HG02610 (cell line): ENCODE measurements around the gene FXYD7.

Source experiments
- ATAC-seq: cut with Tn5 transposase; IDR thresholded peaks from one replicate; pipeline ENCODE4 v1.9.1; 2021; ENCODE audit warnings: mild to moderate bottlenecking, moderate library complexity; ENCODE audit not compliant: unreplicated experiment

FXYD7 gene

GRCh38 chr19:35162471-35163326 is 19.6 kb downstream of the FXYD7 start:
- ATAC-seq: no peak

GRCh38 chr19:35164418-35164817 is 21.4 kb downstream of the FXYD7 start:
- ATAC-seq: no peak

GRCh38 chr19:35165200-35166058 is 22.4 kb downstream of the FXYD7 start:
- ATAC-seq: no peak

- no peak for ATAC-seq
These were observed 23.3 kb downstream of the FXYD7 start for GRCh38 chr19:35166100-35167063.

GRCh38 chr19:35167251-35168119 is 24.4 kb downstream of the FXYD7 start:
- ATAC-seq: no peak

- ATAC-seq: no peak
These were observed 25.1 kb downstream of the FXYD7 start for GRCh38 chr19:35168196-35168595.

GRCh38 chr19:35169221-35169995 is 26.4 kb downstream of the FXYD7 start:
- ATAC-seq: no peak

- ATAC-seq: no peak
These were observed 27.5 kb downstream of the FXYD7 start for GRCh38 chr19:35170359-35171061.

- no peak for ATAC-seq
These were observed 28.7 kb downstream of the FXYD7 start for GRCh38 chr19:35171730-35172129.

GRCh38 chr19:35174226-35174625 is 31.2 kb downstream of the FXYD7 start:
- no peak for ATAC-seq

- ATAC-seq: no peak
These were observed 33.1 kb downstream of the FXYD7 start for GRCh38 chr19:35176181-35176570.

GRCh38 chr19:35177377-35178274 is 34.6 kb downstream of the FXYD7 start:
- no peak for ATAC-seq

GRCh38 chr19:35178701-35179100 is 35.6 kb downstream of the FXYD7 start:
- no peak for ATAC-seq

GRCh38 chr19:35179830-35180229 is 36.8 kb downstream of the FXYD7 start:
- no peak for ATAC-seq

- ATAC-seq: no peak
These were observed 38.3 kb downstream of the FXYD7 start for GRCh38 chr19:35181387-35181786.

GRCh38 chr19:35184267-35184666 is 41.2 kb downstream of the FXYD7 start:
- no peak for ATAC-seq

- no peak for ATAC-seq
These were observed 41.8 kb downstream of the FXYD7 start for GRCh38 chr19:35184884-35185283.
